ENCODE measurements around the gene CCDC40. TPM values are rescaled to one million over a fixed set of nuclear protein-coding genes. Genes with fewer than 3 reads are reported as not detected.
"Not testable (repeated sequence)": the region's sequence is repeated elsewhere in the genome, so short reads cannot be mapped to it uniquely, and the experiment has no call there.

CCDC40 gene
- total RNA-seq, 2 donors from 2014 or later, result 21.7 to 38.9 TPM

DNA sequence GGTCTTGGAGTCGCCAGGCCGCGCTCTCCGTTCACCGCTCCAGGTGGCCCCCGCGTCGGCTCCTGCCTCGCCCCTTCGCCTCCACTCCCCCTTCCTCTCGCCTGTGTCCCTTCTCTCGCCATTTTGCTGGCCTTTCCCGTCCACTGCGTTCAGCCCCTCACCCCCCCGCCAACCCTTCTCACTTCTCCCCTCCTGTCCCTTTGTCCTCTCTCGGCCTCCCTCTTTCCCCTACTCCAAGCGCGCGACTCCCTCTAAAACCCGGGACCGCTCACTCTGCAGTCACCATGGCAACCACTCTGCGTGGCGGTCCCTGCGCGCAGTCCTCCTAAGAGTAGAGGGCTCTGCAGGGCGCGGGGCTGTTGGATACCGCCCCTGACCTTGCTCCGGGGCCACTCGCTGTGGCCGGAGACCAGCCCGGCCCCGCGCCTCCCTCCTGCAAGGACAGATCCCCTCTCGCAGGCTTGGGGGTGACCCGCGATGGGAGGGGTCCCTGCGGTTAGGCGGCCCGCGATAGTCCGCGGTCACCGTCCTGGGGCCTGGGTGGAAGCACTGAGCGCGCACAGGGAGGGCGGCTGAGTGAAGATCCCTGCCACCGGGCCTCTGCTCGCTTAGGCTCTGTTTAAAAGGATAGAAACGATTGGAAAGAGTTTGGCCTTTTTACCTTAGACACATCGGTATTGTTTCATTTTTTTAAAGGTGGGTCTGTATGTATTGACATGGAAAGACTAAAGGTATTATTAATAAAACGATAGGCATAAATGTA, 454 bp downstream of the CCDC40 start:
- peak overlapping the region; percentile 92 for H3K4me3 Mint-ChIP-seq
- Histone ChIP-seq H3K9me3 (ENCODE audit: control insufficient read depth, low read length) (peaks cover 5% of the 10 kb centered on the region), H3K9ac (ENCODE audit: extremely low read depth, low read length, poor library complexity, severe bottlenecking) (peak overlapping the region; percentile 93), H3K27me3 (ENCODE audit: control insufficient read depth, insufficient read depth, low read length, poor library complexity, severe bottlenecking) (no peaks in the 10 kb centered on the region), H3K27ac (ENCODE audit: low read depth, low read length) (peak overlapping the region; percentile 99), H3K36me3 (ENCODE audit: control insufficient read depth, insufficient read depth, low read length) (peaks cover 22% of the 10 kb centered on the region), H3K4me3 (ENCODE audit: low read length) (peak overlapping the region; percentile 91), H3K4me1 (ENCODE audit: control insufficient read depth, insufficient read depth, low read length) (peaks cover 3% of the 10 kb centered on the region)
- TF ChIP-seq, protein P1, sequence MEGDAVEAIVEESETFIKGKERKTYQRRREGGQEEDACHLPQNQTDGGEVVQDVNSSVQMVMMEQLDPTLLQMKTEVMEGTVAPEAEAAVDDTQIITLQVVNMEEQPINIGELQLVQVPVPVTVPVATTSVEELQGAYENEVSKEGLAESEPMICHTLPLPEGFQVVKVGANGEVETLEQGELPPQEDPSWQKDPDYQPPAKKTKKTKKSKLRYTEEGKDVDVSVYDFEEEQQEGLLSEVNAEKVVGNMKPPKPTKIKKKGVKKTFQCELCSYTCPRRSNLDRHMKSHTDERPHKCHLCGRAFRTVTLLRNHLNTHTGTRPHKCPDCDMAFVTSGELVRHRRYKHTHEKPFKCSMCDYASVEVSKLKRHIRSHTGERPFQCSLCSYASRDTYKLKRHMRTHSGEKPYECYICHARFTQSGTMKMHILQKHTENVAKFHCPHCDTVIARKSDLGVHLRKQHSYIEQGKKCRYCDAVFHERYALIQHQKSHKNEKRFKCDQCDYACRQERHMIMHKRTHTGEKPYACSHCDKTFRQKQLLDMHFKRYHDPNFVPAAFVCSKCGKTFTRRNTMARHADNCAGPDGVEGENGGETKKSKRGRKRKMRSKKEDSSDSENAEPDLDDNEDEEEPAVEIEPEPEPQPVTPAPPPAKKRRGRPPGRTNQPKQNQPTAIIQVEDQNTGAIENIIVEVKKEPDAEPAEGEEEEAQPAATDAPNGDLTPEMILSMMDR (conservative IDR thresholded peaks at IDR 0.05), result no peak
- H3K4me1 Mint-ChIP-seq, result peaks cover 23% of the 10 kb centered on the region
- peak overlapping the region; percentile 93 for H3K27ac Mint-ChIP-seq
- H3K9me3 Mint-ChIP-seq, result peaks cover 5% of the 10 kb centered on the region
- peaks cover 24% of the 10 kb centered on the region for H3K36me3 Mint-ChIP-seq (ENCODE audit: low read depth)
- 1 to 2% methylated on average over 37 to 52 of the region's 52 CpGs for WGBS, 2 experiments (ENCODE audit: insufficient coverage in 1 of 2, insufficient read length in 1 of 2)
- H3K27me3 Mint-ChIP-seq (ENCODE audit: insufficient read depth), result no peaks in the 10 kb centered on the region
- DNase-seq, result peak; percentile 91

DNA sequence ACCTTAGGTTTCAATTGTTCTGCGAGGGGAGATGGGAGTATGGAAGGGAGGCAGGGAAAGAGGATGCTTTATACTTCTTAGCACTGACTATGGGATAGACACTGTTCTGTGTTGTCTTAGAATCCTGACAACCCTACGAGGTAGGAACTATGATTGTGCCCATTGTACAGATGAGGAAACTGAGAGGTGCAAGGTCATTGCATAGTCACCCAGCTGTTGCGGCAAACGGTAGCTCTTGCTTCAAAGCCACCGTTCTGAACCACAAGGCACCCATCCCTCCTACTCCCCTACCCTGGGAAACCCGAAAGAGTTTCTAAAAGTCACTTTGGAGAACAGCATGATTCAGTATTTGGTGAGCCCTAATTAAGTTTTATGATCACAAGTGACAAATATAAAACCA, 7.5 kb downstream of the CCDC40 start:
- H3K4me3 Mint-ChIP-seq, result no peak overlapping the region
- Histone ChIP-seq H3K9ac (ENCODE audit: extremely low read depth, low read length, poor library complexity, severe bottlenecking) (no peak overlapping the region), H3K27ac (ENCODE audit: low read depth, low read length) (no peak overlapping the region), H3K9me3 (ENCODE audit: control insufficient read depth, low read length) (peaks cover 15% of the 10 kb centered on the region), H3K4me3 (ENCODE audit: low read length) (no peak overlapping the region), H3K36me3 (ENCODE audit: control insufficient read depth, insufficient read depth, low read length) (peaks cover 48% of the 10 kb centered on the region), H3K27me3 (ENCODE audit: control insufficient read depth, insufficient read depth, low read length, poor library complexity, severe bottlenecking) (no peaks in the 10 kb centered on the region), H3K4me1 (ENCODE audit: control insufficient read depth, insufficient read depth, low read length) (no peaks in the 10 kb centered on the region)
- TF ChIP-seq, protein P1 (conservative IDR thresholded peaks at IDR 0.05), result no peak
- H3K4me1 Mint-ChIP-seq, result no peaks in the 10 kb centered on the region
- H3K36me3 Mint-ChIP-seq (ENCODE audit: low read depth), result peaks cover 57% of the 10 kb centered on the region
- no peak for DNase-seq
- H3K27ac Mint-ChIP-seq, result no peak overlapping the region
- peaks cover 14% of the 10 kb centered on the region for H3K9me3 Mint-ChIP-seq
- H3K27me3 Mint-ChIP-seq (ENCODE audit: insufficient read depth), result no peaks in the 10 kb centered on the region
- 96 to 100% methylated on average over 4 to 6 of the region's 6 CpGs for WGBS, 2 experiments (ENCODE audit: insufficient coverage in 1 of 2, insufficient read length in 1 of 2)

DNA sequence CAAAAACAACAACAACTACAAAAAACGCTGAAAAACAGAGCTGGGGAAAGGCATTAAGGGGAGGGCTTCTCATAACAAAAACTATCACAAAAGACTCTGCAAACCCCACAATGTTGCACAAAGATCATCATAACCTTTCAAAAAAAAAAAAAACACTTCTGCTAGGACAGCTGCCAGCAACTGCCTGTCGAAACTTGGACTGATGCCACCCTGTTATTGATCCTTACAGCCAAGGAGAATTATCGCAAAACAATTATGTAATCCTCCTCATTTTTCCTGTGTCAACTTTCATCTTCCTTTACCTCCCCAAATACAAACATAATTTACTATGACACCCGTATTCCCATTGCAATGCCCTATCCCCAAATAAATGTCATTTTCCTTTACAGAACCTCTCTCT, 9.3 kb downstream of the CCDC40 start:
- no peak overlapping the region for H3K4me3 ChIP-seq (ENCODE audit: low read length)
- H3K36me3 ChIP-seq (ENCODE audit: control insufficient read depth, insufficient read depth, low read length), result peaks cover 38% of the 10 kb centered on the region
- 89 to 92% methylated on average over 2 to 4 of the region's 4 CpGs for WGBS, 2 experiments (ENCODE audit: insufficient coverage in 1 of 2, insufficient read length in 1 of 2)
- no peak for DNase-seq
- TF ChIP-seq, protein P1 (conservative IDR thresholded peaks at IDR 0.05), result no peak
- no peak overlapping the region for H3K27ac ChIP-seq (ENCODE audit: low read depth, low read length)
- Mint-ChIP-seq H3K27ac (no peak overlapping the region), H3K27me3 (ENCODE audit: insufficient read depth) (no peaks in the 10 kb centered on the region), H3K4me1 (no peaks in the 10 kb centered on the region), H3K36me3 (ENCODE audit: low read depth) (peaks cover 56% of the 10 kb centered on the region), H3K9me3 (peaks cover 14% of the 10 kb centered on the region), H3K4me3 (no peak overlapping the region)
- H3K9me3 ChIP-seq (ENCODE audit: control insufficient read depth, low read length), result peaks cover 15% of the 10 kb centered on the region
- no peak overlapping the region for H3K9ac ChIP-seq (ENCODE audit: extremely low read depth, low read length, poor library complexity, severe bottlenecking)
- H3K4me1 ChIP-seq (ENCODE audit: control insufficient read depth, insufficient read depth, low read length), result no peaks in the 10 kb centered on the region
- no peaks in the 10 kb centered on the region for H3K27me3 ChIP-seq (ENCODE audit: control insufficient read depth, insufficient read depth, low read length, poor library complexity, severe bottlenecking)

GRCh38 chr17:80046709-80047108, 10.3 kb downstream of the CCDC40 start:
- not testable (repeated sequence) for H3K27ac ChIP-seq (ENCODE audit: low read depth, low read length); H3K4me1 ChIP-seq (ENCODE audit: control insufficient read depth, insufficient read depth, low read length); H3K27me3 ChIP-seq (ENCODE audit: control insufficient read depth, insufficient read depth, low read length, poor library complexity, severe bottlenecking); H3K4me3 ChIP-seq (ENCODE audit: low read length); H3K4me1 Mint-ChIP-seq; H3K27ac Mint-ChIP-seq; H3K9ac ChIP-seq (ENCODE audit: extremely low read depth, low read length, poor library complexity, severe bottlenecking); DNase-seq; H3K4me3 Mint-ChIP-seq; H3K27me3 Mint-ChIP-seq (ENCODE audit: insufficient read depth)
- H3K36me3 Mint-ChIP-seq (ENCODE audit: low read depth), result peaks cover 53% of the 10 kb centered on the region
- Histone ChIP-seq H3K36me3 (ENCODE audit: control insufficient read depth, insufficient read depth, low read length) (peaks cover 32% of the 10 kb centered on the region), H3K9me3 (ENCODE audit: control insufficient read depth, low read length) (peaks cover 12% of the 10 kb centered on the region)
- 94 to 97% methylated on average over 9 of the region's 10 CpGs for WGBS, 2 experiments (ENCODE audit: insufficient coverage in 1 of 2, insufficient read length in 1 of 2)
- H3K9me3 Mint-ChIP-seq, result peaks cover 12% of the 10 kb centered on the region

Measured in endodermal cell (in vitro differentiated cells).